ENCODE data around the gene SLC1A2. TPM values are rescaled to one million over a fixed set of nuclear protein-coding genes. Genes with fewer than 3 reads are reported as not detected.

The SLC1A2 gene
- total RNA-seq, 1 experiment from 2014 or later = 0.50 TPM

GRCh38 chr11:35334385-35335090 is 84.8 kb downstream of the SLC1A2 start (continued):
- TF ChIP-seq KAT7 (CRISPR knock-in tag; IDR thresholded peaks at IDR 0.05; ENCODE audit: borderline replicate concordance) = no peak

- DNase-seq (ENCODE audit: low spot score) (no peak), ATAC-seq (no peak)
- CTCF ChIA-PET = no interaction called here
- no peak overlapping the region for H3K27ac Mint-ChIP-seq
- peaks cover 33% of the 10 kb centered on the region for H3K9me3 Mint-ChIP-seq
- H3K4me3 Mint-ChIP-seq = no peak overlapping the region
- H3K4me1 Mint-ChIP-seq = peaks cover 9% of the 10 kb centered on the region
- peaks cover 21% of the 10 kb centered on the region for H3K36me3 Mint-ChIP-seq
- POLR2A ChIA-PET = no interaction called here
- peaks cover 68% of the 10 kb centered on the region for H3K27me3 Mint-ChIP-seq (ENCODE audit: low read depth)
- TF ChIP-seq FOXJ3 (CRISPR knock-in tag; IDR thresholded peaks at IDR 0.05; ENCODE audit: borderline replicate concordance) (no peak), IRF2 (CRISPR knock-in tag; IDR thresholded peaks at IDR 0.05; ENCODE audit: borderline replicate concordance, low read depth) (no peak), ARID4B (CRISPR knock-in tag; IDR thresholded peaks at IDR 0.05; ENCODE audit: borderline replicate concordance) (no peak), CDX4 (CRISPR knock-in tag; IDR thresholded peaks at IDR 0.05; ENCODE audit: borderline replicate concordance) (no peak), JUN (CRISPR knock-in tag; IDR thresholded peaks at IDR 0.05) (no peak), ZNF532 (CRISPR knock-in tag; IDR thresholded peaks at IDR 0.05; ENCODE audit: borderline replicate concordance) (no peak), E2F5 (CRISPR knock-in tag; IDR thresholded peaks at IDR 0.05) (no peak), PREB (CRISPR knock-in tag; IDR thresholded peaks at IDR 0.05; ENCODE audit: borderline replicate concordance) (no peak), ATF6 (CRISPR knock-in tag; IDR thresholded peaks at IDR 0.05) (no peak), AR (CRISPR knock-in tag; IDR thresholded peaks at IDR 0.05) (no peak), TEAD4 (CRISPR knock-in tag; IDR thresholded peaks at IDR 0.05) (no peak), STAT6 (CRISPR knock-in tag; conservative IDR thresholded peaks at IDR 0.05; ENCODE audit: low read depth) (no peak)
These were observed 86.8 kb downstream of the SLC1A2 start for GRCh38 chr11:35332524-35332923.
